Measurements from ENCODE around the gene DOK5. TPM values are rescaled to one million over a fixed set of nuclear protein-coding genes. Genes with fewer than 3 reads are reported as not detected.

The DOK5 gene
- total and polyA plus RNA-seq, 2 of the 4 experiments (the other 2 are of a cell fraction) = 2.8 to 3.9 TPM

DNA sequence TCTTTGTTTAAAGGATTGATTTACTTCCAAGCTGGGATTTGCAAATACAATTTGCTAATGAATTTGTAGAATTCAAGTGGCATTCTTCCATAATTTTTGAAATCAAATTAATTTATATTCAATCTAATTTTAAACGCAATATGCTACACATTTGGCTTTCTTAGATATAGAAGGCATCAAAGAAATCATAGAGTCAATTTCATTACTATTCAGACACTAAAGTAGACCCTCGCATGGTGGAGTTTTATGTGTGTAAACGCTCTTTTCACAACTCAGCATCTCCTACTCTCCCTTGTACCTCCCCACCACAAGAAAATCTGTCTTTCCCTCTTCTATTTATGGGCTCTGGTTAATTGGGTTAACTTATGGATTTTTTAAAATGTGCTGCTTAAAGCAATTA, 144.3 kb downstream of the DOK5 start:
- H2BK120ac ChIP-seq (ENCODE audit: low read depth, low read length) = no peak overlapping the region
- no peaks in the 10 kb centered on the region for H3K9me1 ChIP-seq (ENCODE audit: insufficient read depth, low read length)
- H3K23ac ChIP-seq (ENCODE audit: low read depth, low read length) = no peak overlapping the region
- TF ChIP-seq FOS (IDR thresholded peaks at IDR 0.05; ENCODE audit: low read depth, low read length) (no peak), MAZ (IDR thresholded peaks at IDR 0.05; ENCODE audit: borderline replicate concordance, low read depth, low read length) (no peak), RCOR1 (IDR thresholded peaks at IDR 0.05; ENCODE audit: insufficient replicate concordance, low read length) (no peak), NFE2L2 (IDR thresholded peaks at IDR 0.05; ENCODE audit: low read depth, low read length) (no peak), MXI1 (IDR thresholded peaks at IDR 0.05; ENCODE audit: borderline replicate concordance, low read depth, low read length) (no peak), CHD1 (IDR thresholded peaks at IDR 0.05; ENCODE audit: low read depth, low read length) (no peak), CEBPB (IDR thresholded peaks at IDR 0.05; ENCODE audit: low read depth, low read length) (no peak), MAFK (IDR thresholded peaks at IDR 0.05; ENCODE audit: low read depth, low read length) (no peak), POLR2A (IDR thresholded peaks at IDR 0.05; ENCODE audit: low read depth, low read length) (no peak), BHLHE40 (IDR thresholded peaks at IDR 0.05; ENCODE audit: low read depth, low read length) (no peak), RAD21 (IDR thresholded peaks at IDR 0.05; ENCODE audit: low read length) (no peak), SMC3 (IDR thresholded peaks at IDR 0.05; ENCODE audit: low read depth, low read length) (no peak), RFX5 (IDR thresholded peaks at IDR 0.05; ENCODE audit: low read depth, low read length) (no peak)
- TF ChIP-seq, protein P1, sequence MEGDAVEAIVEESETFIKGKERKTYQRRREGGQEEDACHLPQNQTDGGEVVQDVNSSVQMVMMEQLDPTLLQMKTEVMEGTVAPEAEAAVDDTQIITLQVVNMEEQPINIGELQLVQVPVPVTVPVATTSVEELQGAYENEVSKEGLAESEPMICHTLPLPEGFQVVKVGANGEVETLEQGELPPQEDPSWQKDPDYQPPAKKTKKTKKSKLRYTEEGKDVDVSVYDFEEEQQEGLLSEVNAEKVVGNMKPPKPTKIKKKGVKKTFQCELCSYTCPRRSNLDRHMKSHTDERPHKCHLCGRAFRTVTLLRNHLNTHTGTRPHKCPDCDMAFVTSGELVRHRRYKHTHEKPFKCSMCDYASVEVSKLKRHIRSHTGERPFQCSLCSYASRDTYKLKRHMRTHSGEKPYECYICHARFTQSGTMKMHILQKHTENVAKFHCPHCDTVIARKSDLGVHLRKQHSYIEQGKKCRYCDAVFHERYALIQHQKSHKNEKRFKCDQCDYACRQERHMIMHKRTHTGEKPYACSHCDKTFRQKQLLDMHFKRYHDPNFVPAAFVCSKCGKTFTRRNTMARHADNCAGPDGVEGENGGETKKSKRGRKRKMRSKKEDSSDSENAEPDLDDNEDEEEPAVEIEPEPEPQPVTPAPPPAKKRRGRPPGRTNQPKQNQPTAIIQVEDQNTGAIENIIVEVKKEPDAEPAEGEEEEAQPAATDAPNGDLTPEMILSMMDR (conservative IDR thresholded peaks at IDR 0.05; ENCODE audit: low read depth, low read length) = no peak
- TF ChIP-seq, protein P2, sequence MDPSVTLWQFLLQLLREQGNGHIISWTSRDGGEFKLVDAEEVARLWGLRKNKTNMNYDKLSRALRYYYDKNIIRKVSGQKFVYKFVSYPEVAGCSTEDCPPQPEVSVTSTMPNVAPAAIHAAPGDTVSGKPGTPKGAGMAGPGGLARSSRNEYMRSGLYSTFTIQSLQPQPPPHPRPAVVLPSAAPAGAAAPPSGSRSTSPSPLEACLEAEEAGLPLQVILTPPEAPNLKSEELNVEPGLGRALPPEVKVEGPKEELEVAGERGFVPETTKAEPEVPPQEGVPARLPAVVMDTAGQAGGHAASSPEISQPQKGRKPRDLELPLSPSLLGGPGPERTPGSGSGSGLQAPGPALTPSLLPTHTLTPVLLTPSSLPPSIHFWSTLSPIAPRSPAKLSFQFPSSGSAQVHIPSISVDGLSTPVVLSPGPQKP (IDR thresholded peaks at IDR 0.05; ENCODE audit: borderline replicate concordance, low read depth, low read length) = no peak
- TF ChIP-seq, protein P3, sequence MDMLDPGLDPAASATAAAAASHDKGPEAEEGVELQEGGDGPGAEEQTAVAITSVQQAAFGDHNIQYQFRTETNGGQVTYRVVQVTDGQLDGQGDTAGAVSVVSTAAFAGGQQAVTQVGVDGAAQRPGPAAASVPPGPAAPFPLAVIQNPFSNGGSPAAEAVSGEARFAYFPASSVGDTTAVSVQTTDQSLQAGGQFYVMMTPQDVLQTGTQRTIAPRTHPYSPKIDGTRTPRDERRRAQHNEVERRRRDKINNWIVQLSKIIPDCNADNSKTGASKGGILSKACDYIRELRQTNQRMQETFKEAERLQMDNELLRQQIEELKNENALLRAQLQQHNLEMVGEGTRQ (IDR thresholded peaks at IDR 0.05; ENCODE audit: low read depth, low read length) = no peak
- H3K18ac ChIP-seq (ENCODE audit: low read depth, low read length) = no peak overlapping the region
- intact Hi-C loops (cut with micrococcal nuclease) (no loop called here), in situ Hi-C loops (cut with MboI; ENCODE audit: low sequenced_read_pairs) (no loop called here), dilution Hi-C loops (cut with HindIII; ENCODE audit: low sequenced_read_pairs, unreplicated experiment) (no loop called here)
- BruUV-seq (replicated peaks) = no TSS peak
- H3K36me3 ChIP-seq (ENCODE audit: control insufficient read depth, insufficient read depth, low read length) = no peaks in the 10 kb centered on the region
- ChIA-PET POLR2A (ENCODE audit: unreplicated experiment) (no interaction called here), CTCF (interaction anchor here (0.7 kb wide), 1 partner anchor 1637 kb away, joined by 3 read pairs; no protein-coding TSS in a partner anchor)
- H3K79me1 ChIP-seq (ENCODE audit: low read depth in 1 of 2, low read length in 2 of 2) = no peaks in the 10 kb centered on the region
- no peak overlapping the region for H2AK5ac ChIP-seq (ENCODE audit: low read depth, low read length)
- WGBS, 2 experiments (ENCODE audit: extremely low coverage in 2 of 2, insufficient read length in 1 of 2) = no CpG with 5 or more reads among the region's 3 CpGs
- no peak overlapping the region for H3K14ac ChIP-seq (replicated peaks; ENCODE audit: low read depth, low read length)
- ATAC-seq (ENCODE audit: low read depth) = no peak
- H4K20me1 ChIP-seq (ENCODE audit: insufficient read depth, low read length) = no peaks in the 10 kb centered on the region
- H4K8ac ChIP-seq (ENCODE audit: low read depth in 2 of 2, low read length in 2 of 2) = no peak overlapping the region
- no peak overlapping the region for H3K4me2 ChIP-seq (ENCODE audit: low read depth, low read length)
- no peak for DNase-seq
- H3K4me1 ChIP-seq (ENCODE audit: control insufficient read depth, insufficient read depth, low read length) = no peaks in the 10 kb centered on the region; the same call in 1 of the 2 replicates
- H2AK9ac ChIP-seq (replicated peaks; ENCODE audit: low read depth, low read length, poor library complexity) = no peak overlapping the region
- no peaks in the 10 kb centered on the region for H3K9me3 ChIP-seq (ENCODE audit: control insufficient read depth, insufficient read depth, low read length)
- H3K27me3 ChIP-seq (ENCODE audit: control insufficient read depth, insufficient read depth, low read length) = no peaks in the 10 kb centered on the region
- H3K4me3 ChIP-seq (ENCODE audit: insufficient read depth, low read depth, low read length) = no peak overlapping the region
- H2BK5ac ChIP-seq (ENCODE audit: low read depth, low read length, poor library complexity, severe bottlenecking) = no peak overlapping the region
- H4K5ac ChIP-seq (ENCODE audit: low read depth, low read length) = no peak overlapping the region
- H3K56ac ChIP-seq (ENCODE audit: extremely low read depth, insufficient read depth, low read length) = no peak overlapping the region
- no peak overlapping the region for H2BK15ac ChIP-seq (ENCODE audit: low read depth, low read length)
- H2BK20ac ChIP-seq (ENCODE audit: low read depth, low read length) = no peak overlapping the region
- H3K4ac ChIP-seq (ENCODE audit: low read depth, low read length) = no peak overlapping the region
- H3K27ac ChIP-seq (ENCODE audit: insufficient read depth, low read length) = no peak overlapping the region
- no peak overlapping the region for H2AFZ ChIP-seq (replicated peaks; ENCODE audit: low read length, poor library complexity)
- no peak overlapping the region for H3K9ac ChIP-seq (ENCODE audit: low read depth, low read length)
- no peak overlapping the region for H4K91ac ChIP-seq (ENCODE audit: insufficient read depth, low read depth, low read length)
